Left ventricle myocardium inferior (tissue), 1 donor: Measurements from ENCODE around the gene FAM234A. TPM values are rescaled to one million over a fixed set of nuclear protein-coding genes. Genes with fewer than 3 reads are reported as not detected.

Experiments
- DNase-seq: peaks from one replicate; pipeline ENCODE4 v3.0.0-alpha.2; 2020
- H3K27ac ChIP-seq: fragments of 200-600 bp; replicated peaks from 2 replicates; pipeline ENCODE4 v1.8.0; 2021
- H3K27me3 ChIP-seq: fragments of 200-600 bp; 2 replicates; pipeline ENCODE4 v1.8.0; 2021; ENCODE audit warnings: low read depth
- H3K36me3 ChIP-seq: fragments of 200-600 bp; 2 replicates; pipeline ENCODE4 v1.8.0; 2021
- H3K4me1 ChIP-seq: fragments of 200-600 bp; 2 replicates; pipeline ENCODE4 v1.8.0; 2021
- H3K4me3 ChIP-seq: fragments of 200-600 bp; 2 replicates; pipeline ENCODE4 v1.8.0; 2021; ENCODE audit warnings: mild to moderate bottlenecking, moderate library complexity
- H3K9me3 ChIP-seq: fragments of 200-600 bp; replicated peaks from 2 replicates; pipeline ENCODE4 v1.8.0; 2021
- intact Hi-C: fragments of 100-400 bp; cut with micrococcal nuclease; formaldehyde crosslinking; loops from one replicate; pipeline ENCODE4 v1.11.0; 2022
- total RNA-seq: library from RNA; stranded (reverse); fragmentation: NEBNext Ultra II Directional; extraction: Animal tissue kit (Norgen Biotek cat#: 25700); gene quantifications from one replicate; pipeline ENCODE4 v1.2.1, GENCODE V29; 2021
- TF ChIP-seq, protein P1 (sequence below): fragments of 200-600 bp; IDR thresholded peaks from 2 replicates; pipeline ENCODE4 v1.8.0; 2021; ENCODE audit warnings: antibody characterized with exemption, mild to moderate bottlenecking, borderline replicate concordance
- donor health status: DM: no; HTN: yes; CAD: no; lungs with severe emphysema.

Gene FAM234A
- total RNA-seq, 1 donor from 2014 or later = 135 TPM

DNA sequence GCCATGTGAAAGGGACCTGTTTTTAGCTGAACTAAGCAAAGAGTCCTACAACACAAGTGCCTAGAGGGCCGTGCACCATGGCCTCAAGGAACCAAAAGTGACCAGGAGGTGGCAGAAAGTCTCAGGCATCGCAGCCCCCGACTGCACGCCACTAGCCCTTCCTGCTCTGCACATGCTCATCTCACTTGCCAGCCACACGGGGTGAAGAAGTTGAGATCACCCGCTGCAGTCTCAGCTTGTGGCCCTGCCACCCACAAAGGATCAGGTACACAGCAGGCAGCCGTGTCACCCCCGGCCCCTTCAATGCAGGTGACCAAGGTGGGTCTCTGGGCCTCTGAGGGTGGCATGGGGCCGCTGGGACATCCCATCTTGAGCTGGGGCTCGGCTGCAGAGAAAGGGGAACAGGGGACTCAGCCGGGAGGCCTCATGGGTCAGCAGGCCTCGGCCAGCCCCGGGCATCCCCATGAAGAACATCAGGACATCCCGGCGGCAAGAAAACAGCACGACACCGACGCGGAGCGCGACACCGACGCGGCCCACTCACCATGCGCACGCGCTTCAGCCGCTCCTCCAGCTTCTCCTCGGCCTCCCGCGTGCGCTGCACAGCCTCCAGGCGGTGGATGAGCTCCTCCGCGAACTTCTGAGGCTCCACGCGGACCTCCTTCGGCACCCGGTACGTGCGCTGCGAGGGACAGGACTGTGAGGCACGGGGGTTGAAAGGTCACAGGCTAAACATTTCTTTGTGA lies 69.3 kb downstream of the FAM234A start:
- TF ChIP-seq, protein P1, sequence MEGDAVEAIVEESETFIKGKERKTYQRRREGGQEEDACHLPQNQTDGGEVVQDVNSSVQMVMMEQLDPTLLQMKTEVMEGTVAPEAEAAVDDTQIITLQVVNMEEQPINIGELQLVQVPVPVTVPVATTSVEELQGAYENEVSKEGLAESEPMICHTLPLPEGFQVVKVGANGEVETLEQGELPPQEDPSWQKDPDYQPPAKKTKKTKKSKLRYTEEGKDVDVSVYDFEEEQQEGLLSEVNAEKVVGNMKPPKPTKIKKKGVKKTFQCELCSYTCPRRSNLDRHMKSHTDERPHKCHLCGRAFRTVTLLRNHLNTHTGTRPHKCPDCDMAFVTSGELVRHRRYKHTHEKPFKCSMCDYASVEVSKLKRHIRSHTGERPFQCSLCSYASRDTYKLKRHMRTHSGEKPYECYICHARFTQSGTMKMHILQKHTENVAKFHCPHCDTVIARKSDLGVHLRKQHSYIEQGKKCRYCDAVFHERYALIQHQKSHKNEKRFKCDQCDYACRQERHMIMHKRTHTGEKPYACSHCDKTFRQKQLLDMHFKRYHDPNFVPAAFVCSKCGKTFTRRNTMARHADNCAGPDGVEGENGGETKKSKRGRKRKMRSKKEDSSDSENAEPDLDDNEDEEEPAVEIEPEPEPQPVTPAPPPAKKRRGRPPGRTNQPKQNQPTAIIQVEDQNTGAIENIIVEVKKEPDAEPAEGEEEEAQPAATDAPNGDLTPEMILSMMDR = no peak
- no peak for DNase-seq
- H3K36me3 ChIP-seq = peaks cover 41% of the 10 kb centered on the region
- H3K27ac ChIP-seq = no peak overlapping the region
- no peak overlapping the region for H3K4me3 ChIP-seq
- H3K4me1 ChIP-seq = no peaks in the 10 kb centered on the region
- intact Hi-C loops = no loop called here
- no peaks in the 10 kb centered on the region for H3K27me3 ChIP-seq
- H3K9me3 ChIP-seq = no peaks in the 10 kb centered on the region

DNA sequence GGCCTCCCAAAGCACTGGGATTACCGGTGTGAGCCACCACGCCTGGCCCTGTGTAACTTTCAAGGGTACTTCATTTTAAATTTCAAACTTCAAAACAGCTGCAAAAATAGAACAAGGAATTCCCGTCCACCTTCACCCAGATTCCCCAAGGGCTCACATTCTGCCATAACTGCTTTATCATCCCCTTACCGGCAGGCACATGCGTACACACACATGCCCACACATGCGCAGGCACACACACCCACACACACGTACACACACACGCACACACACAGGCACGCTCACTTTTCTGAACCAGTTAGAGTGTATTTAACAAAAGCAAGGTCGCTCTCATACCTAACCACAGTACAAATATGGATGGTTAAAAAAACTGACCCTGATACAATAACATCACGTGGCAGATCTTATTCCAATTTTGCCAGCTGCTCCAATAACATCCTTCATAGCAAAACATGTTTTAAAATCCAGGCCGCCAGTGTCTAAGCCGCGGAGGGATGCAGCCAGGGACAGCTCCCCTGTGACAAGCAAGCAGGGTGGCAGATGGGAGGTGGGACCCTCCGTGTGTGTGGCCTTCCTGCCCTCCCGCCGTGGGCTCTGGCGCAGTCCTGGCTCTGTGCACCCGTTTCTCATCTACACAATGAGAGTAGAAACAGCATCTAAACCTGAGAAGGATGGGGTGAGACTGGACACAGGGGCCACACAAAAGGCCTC lies 71.5 kb downstream of the FAM234A start:
- H3K4me1 ChIP-seq = no peaks in the 10 kb centered on the region
- no peak for DNase-seq
- TF ChIP-seq, protein P1 = no peak
- H3K27me3 ChIP-seq = no peaks in the 10 kb centered on the region
- intact Hi-C loops = no loop called here
- H3K36me3 ChIP-seq = peaks cover 50% of the 10 kb centered on the region
- H3K27ac ChIP-seq = no peak overlapping the region
- H3K4me3 ChIP-seq = no peak overlapping the region
- no peaks in the 10 kb centered on the region for H3K9me3 ChIP-seq

DNA sequence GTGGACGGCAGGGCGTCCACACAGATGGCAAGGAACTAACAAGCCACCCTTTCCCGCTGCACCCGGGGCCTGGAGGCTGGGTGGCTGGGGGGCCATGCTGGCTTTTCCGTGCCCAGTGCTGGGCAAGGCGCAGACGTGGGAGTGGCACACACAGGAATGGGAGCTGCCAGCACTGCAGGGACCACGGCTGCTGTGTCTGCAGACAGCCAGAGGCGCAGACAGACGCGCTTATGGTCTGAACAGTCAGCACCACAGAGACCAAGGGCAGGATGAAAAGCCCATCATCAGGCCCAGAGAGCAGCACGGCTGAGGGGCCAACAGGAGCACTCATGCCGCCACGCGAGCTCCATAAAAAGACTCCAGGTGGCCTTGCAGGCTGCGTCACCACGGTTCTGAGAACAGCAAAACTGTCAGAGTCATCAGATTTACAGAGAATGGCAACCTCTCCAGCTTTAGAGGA lies 72.3 kb downstream of the FAM234A start:
- Histone ChIP-seq H3K36me3 (peaks cover 53% of the 10 kb centered on the region), H3K9me3 (no peaks in the 10 kb centered on the region), H3K4me1 (no peaks in the 10 kb centered on the region), H3K27ac (no peak overlapping the region), H3K4me3 (no peak overlapping the region), H3K27me3 (no peaks in the 10 kb centered on the region)
- intact Hi-C loops = no loop called here
- TF ChIP-seq, protein P1 = no peak
- no peak for DNase-seq

DNA sequence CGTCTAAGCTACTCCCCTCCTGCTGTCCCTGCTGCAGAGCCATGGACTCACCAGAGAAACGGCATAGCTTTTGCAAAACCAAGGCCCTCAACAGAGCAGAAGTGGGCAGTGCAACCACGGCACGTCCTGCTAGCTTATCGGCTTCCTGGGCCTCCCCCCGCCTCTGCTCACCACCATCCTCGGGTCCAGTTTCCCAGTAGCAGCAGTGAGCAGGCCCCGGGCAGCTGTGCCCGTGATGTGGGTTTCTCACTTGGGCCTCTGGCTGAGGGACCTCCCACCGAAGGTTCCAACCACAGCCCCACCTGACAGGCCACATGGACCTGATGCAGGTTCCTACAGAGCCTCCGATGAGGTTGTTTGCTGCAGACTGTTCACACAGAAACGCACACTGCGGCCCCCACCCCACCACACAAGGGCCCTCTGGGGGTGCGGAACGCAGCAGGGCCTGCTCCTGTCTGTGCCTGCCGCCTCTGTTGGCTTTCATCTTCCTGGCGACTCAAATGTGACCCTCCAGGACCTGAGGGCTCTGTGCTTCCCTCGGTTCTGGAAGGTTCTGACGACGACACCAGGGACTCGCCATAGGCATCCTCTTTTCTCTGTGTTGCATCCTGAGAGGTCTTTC lies 73.2 kb downstream of the FAM234A start:
- intact Hi-C loops = no loop called here
- Histone ChIP-seq H3K4me3 (no peak overlapping the region), H3K4me1 (no peaks in the 10 kb centered on the region), H3K27me3 (no peaks in the 10 kb centered on the region), H3K36me3 (peaks cover 51% of the 10 kb centered on the region), H3K9me3 (no peaks in the 10 kb centered on the region), H3K27ac (no peak overlapping the region)
- no peak for DNase-seq
- TF ChIP-seq, protein P1 = no peak

DNA sequence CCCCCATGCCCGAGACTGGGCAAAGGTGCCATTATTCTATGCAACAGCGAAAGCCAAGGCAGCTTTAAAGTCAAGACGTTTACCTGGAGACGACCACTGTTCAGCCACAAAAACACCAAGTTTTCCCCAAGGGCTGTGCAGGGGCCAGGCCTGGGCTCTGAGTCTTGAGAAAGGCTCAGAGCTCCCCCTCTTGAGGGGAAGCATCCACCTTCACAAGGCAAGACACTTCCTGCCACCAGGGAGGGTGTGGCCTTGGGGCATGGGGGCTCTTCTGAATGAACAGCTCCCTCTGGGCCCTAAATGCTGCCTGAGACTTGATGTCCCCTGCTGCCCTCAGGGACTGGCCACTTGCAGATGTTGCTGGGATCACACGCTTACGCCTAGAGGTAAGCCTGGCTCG lies 74.9 kb downstream of the FAM234A start:
- Histone ChIP-seq H3K27ac (no peak overlapping the region), H3K9me3 (no peaks in the 10 kb centered on the region), H3K36me3 (peaks cover 60% of the 10 kb centered on the region), H3K4me1 (no peaks in the 10 kb centered on the region), H3K27me3 (no peaks in the 10 kb centered on the region), H3K4me3 (no peak overlapping the region)
- TF ChIP-seq, protein P1 = no peak
- intact Hi-C loops = no loop called here
- DNase-seq = no peak
